Central memory CD4-positive, alpha-beta T cell (primary cell): Measurements from ENCODE around the gene IFI30.

Experiments
- DNase-seq: peaks from one replicate; pipeline ENCODE4 v3.0.0; 2022

IFI30 gene

DNA sequence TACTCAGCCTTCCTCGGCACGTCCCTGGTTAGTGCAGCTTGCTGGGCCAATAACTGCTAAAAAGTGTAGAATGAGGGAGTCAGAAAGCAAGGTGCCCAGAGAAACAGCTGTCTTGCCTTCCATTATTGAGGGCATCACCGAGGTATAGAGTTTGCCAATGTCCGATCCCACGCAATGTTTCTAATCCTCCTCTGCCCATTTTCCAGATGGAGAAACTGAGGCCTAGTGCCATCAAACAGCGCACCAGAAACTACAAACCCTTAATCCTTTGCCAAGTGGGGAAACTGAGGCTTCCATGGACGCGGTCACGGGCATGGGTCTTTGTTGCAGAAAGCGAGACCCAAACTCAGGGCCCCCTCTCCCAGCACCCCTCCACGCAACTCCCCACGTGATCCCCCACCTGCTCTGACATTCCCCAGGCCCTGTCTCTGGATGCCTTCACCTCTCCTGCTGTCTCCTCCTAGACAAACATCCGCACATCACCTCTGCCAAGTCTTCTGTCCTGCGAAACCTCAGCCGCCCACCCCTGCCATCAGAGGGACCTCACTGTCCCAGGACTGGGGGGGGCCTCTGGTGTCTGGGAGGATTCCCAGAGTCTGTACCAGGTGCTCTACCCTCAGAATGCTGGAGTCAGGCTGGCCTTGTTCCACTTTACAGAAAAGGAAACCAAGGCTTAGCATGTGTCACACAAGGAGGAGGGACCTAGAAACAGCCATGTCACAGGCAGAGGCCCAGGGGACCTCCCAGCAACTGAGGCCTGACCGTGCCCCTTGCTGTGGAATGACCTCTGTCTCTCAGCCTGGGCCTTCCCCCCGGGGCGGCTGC is 53.6 kb downstream of the IFI30 start:
- no peak for DNase-seq
